Astrocyte of the cerebellum (primary cell): Measurements from ENCODE around the gene RLN3.
"Not testable (repeated sequence)": the region's sequence is repeated elsewhere in the genome, so short reads cannot be mapped to it uniquely, and the experiment has no call there.

Experiments
- DNase-seq: peaks from one replicate; pipeline ENCODE4 v3.0.0-alpha.2; 2011; ENCODE audit warnings: low read depth
- H3K4me3 ChIP-seq: 2 replicates; pipeline ENCODE4 v1.5.1; 2011; ENCODE audit warnings: mild to moderate bottlenecking, low read depth, low read length, moderate library complexity
- CTCF ChIP-seq: IDR thresholded peaks from 2 replicates; pipeline ENCODE4 v1.5.1; 2012; ENCODE audit warnings: low read length, low read depth, moderate library complexity, mild to moderate bottlenecking; ENCODE audit errors: missing control alignments
- in situ Hi-C: cut with HindIII; loops from 2 replicates; pipeline ENCODE4 v1.10.0; 2017; ENCODE audit warnings: low sequenced_read_pairs

The RLN3 gene

GRCh38 chr19:14031719-14032480 is 4.0 kb downstream of the RLN3 start, which contains the start of gene IL27RA:
Gene IL27RA (plus strand): TSS chr19:14031762. CDS start chr19:14031873, 111 bp downstream.
- peak; percentile 71 for TF ChIP-seq CTCF
- H3K4me3 ChIP-seq = peak within 1 kb of the TSS; percentile 52
- no peak for DNase-seq
- in situ Hi-C loops = no loop called here

GRCh38 chr19:14033946-14034345 is 6.0 kb downstream of the RLN3 start:
- no peak for DNase-seq
- in situ Hi-C loops = no loop called here
- no peak overlapping the region for H3K4me3 ChIP-seq
- no peak for TF ChIP-seq CTCF

- H3K4me3 ChIP-seq = not testable (repeated sequence)
These were observed 7.2 kb downstream of the RLN3 start for GRCh38 chr19:14035159-14035558.

GRCh38 chr19:14035706-14036105 is 7.8 kb downstream of the RLN3 start:
- TF ChIP-seq CTCF = no peak
- DNase-seq = peak; percentile 43
- in situ Hi-C loops = no loop called here
- H3K4me3 ChIP-seq = no peak overlapping the region

More at GRCh38 chr19:14035159-14035558, 7.2 kb downstream of the RLN3 start:
- DNase-seq, in situ Hi-C loops: not testable (repeated sequence)

GRCh38 chr19:14039181-14039580 is 11.2 kb downstream of the RLN3 start:
- no peak for DNase-seq
- in situ Hi-C loops = no loop called here
- no peak overlapping the region for H3K4me3 ChIP-seq
- no peak for TF ChIP-seq CTCF

GRCh38 chr19:14042659-14043608 is 15.0 kb downstream of the RLN3 start:
- H3K4me3 ChIP-seq, in situ Hi-C loops: not testable (repeated sequence)
- peak; percentile 55 for TF ChIP-seq CTCF
- DNase-seq = peak; percentile 43

- H3K4me3 ChIP-seq, DNase-seq, in situ Hi-C loops: not testable (repeated sequence)
These were observed 19.9 kb downstream of the RLN3 start for GRCh38 chr19:14047866-14048265.
